GM18498 (cell line): ENCODE data around the gene CASP10.

Experiments used
- ATAC-seq: cut with Tn5 transposase; IDR thresholded peaks from one replicate; pipeline ENCODE4 v1.9.1; 2021; ENCODE audit warnings: mild to moderate bottlenecking, moderate library complexity; ENCODE audit not compliant: unreplicated experiment

The CASP10 gene

GRCh38 chr2:201195331-201195730 is 12.4 kb downstream of the CASP10 start:
- no peak for ATAC-seq

- no peak for ATAC-seq
Observed at GRCh38 chr2:201196003-201196402, 13.1 kb downstream of the CASP10 start.

GRCh38 chr2:201196803-201197202 is 13.9 kb downstream of the CASP10 start:
- no peak for ATAC-seq

- ATAC-seq: no peak
Observed at GRCh38 chr2:201197781-201198180, 14.8 kb downstream of the CASP10 start.

- ATAC-seq: no peak
Observed at GRCh38 chr2:201199847-201200246, 16.9 kb downstream of the CASP10 start.

GRCh38 chr2:201200345-201200744 is 17.4 kb downstream of the CASP10 start:
- no peak for ATAC-seq

- ATAC-seq: no peak
Observed at GRCh38 chr2:201201371-201201770, 18.4 kb downstream of the CASP10 start.

- ATAC-seq: no peak
Observed at GRCh38 chr2:201203916-201204654, 21.1 kb downstream of the CASP10 start.

- no peak for ATAC-seq
Observed at GRCh38 chr2:201204655-201205514, 21.9 kb downstream of the CASP10 start.

GRCh38 chr2:201205515-201205849 is 22.5 kb downstream of the CASP10 start:
- no peak for ATAC-seq

- peak; percentile 87 for ATAC-seq
Observed at GRCh38 chr2:201208563-201209252, 25.8 kb downstream of the CASP10 start.

GRCh38 chr2:201215963-201216362 is 33.0 kb downstream of the CASP10 start:
- no peak for ATAC-seq

GRCh38 chr2:201216918-201217317 is 34.0 kb downstream of the CASP10 start:
- no peak for ATAC-seq

- no peak for ATAC-seq
Observed at GRCh38 chr2:201218780-201219179, 35.8 kb downstream of the CASP10 start.

- ATAC-seq: no peak
Observed at GRCh38 chr2:201219328-201220096, 36.6 kb downstream of the CASP10 start.

GRCh38 chr2:201220102-201220570 is 37.2 kb downstream of the CASP10 start:
- ATAC-seq: no peak

- ATAC-seq: peak; percentile 94
Observed at GRCh38 chr2:201223089-201224073, 40.4 kb downstream of the CASP10 start.

- no peak for ATAC-seq
Observed at GRCh38 chr2:201228271-201228911, 45.5 kb downstream of the CASP10 start.

GRCh38 chr2:201228912-201229290 is 46.0 kb downstream of the CASP10 start:
- ATAC-seq: no peak
